Neutrophil (primary cell): ENCODE results near the gene TKFC.

ENCODE experiments used
- H3K27ac ChIP-seq: fragments of 200-600 bp; sonication (generic); 2 replicates; pipeline ENCODE4 v1.5.1; 2016; ENCODE audit warnings: mild to moderate bottlenecking, moderate library complexity
- H3K27me3 ChIP-seq: fragments of 200-600 bp; sonication (generic); 2 replicates; pipeline ENCODE4 v1.6.0; 2016; ENCODE audit warnings: mild to moderate bottlenecking
- H3K36me3 ChIP-seq: fragments of 200-600 bp; sonication (generic); 2 replicates; pipeline ENCODE4 v1.5.1; 2017
- H3K4me1 ChIP-seq, 2 experiments: fragments of 200-600 bp in 1 of 2; sonication (generic) in 1 of 2; 1 replicate in 1 of 2; 2 replicates in 1 of 2; pipeline versions ENCODE4 v1.5.1 to v1.6.1; 2013 to 2016; ENCODE audit warnings: low read depth in 1 of 2, low read length in 1 of 2, mild to moderate bottlenecking in 1 of 2, moderate library complexity in 1 of 2; ENCODE audit not compliant: control insufficient read depth in 1 of 2, insufficient read depth in 1 of 2
- H3K4me3 ChIP-seq, 2 experiments: fragments of 200-600 bp in 1 of 2; sonication (generic) in 1 of 2; 1 replicate in 1 of 2; 2 replicates in 1 of 2; pipeline ENCODE4 v1.5.1; 2013 to 2016; ENCODE audit warnings: low read depth in 1 of 2, low read length in 1 of 2, mild to moderate bottlenecking in 1 of 2, moderate library complexity in 1 of 2
- H3K9me3 ChIP-seq: fragments of 200-600 bp; sonication (generic); 2 replicates; pipeline ENCODE4 v1.5.1; 2016
- TF ChIP-seq, protein P1 (sequence below): fragments of 200-600 bp; sonication (generic); IDR thresholded peaks from 2 replicates; pipeline ENCODE4 v1.5.1; 2016; ENCODE audit warnings: antibody characterized with exemption

Gene TKFC

DNA sequence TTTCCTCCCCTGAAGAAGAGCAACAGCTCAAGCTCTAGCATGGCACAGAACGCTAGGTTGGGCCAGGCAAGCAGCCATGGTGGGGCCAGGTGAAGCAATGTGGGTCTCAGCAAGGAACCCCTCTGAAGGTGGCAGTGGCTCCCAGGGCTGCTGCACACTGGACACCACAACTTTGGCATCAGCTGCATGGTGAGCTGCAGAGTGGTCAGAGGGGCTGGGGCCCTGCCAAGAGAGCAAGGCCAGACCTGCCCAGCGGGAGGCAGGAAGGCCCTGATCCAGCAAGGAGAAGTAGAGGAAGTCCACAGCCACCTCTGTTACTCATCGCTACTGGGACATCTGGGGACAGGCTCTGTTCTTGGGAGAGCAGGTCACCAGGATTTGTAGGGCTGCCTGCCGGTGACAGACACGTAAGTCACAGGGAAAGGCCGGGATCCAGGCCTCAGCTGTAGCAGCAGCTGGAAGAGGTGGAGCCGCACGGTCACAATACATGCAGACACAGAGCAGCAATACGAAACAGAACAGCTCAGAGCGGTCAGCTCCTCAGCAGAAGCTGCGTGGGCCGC is 16.2 kb downstream of the TKFC start:
- Histone ChIP-seq H3K27ac (no peak overlapping the region), H3K9me3 (no peaks in the 10 kb centered on the region), H3K27me3 (no peaks in the 10 kb centered on the region), H3K4me3 (no peak overlapping the region), H3K36me3 (peaks cover 77% of the 10 kb centered on the region), H3K4me1 (peaks cover 4 to 7% of the 10 kb centered on the region in 2 experiments)
- TF ChIP-seq, protein P1, sequence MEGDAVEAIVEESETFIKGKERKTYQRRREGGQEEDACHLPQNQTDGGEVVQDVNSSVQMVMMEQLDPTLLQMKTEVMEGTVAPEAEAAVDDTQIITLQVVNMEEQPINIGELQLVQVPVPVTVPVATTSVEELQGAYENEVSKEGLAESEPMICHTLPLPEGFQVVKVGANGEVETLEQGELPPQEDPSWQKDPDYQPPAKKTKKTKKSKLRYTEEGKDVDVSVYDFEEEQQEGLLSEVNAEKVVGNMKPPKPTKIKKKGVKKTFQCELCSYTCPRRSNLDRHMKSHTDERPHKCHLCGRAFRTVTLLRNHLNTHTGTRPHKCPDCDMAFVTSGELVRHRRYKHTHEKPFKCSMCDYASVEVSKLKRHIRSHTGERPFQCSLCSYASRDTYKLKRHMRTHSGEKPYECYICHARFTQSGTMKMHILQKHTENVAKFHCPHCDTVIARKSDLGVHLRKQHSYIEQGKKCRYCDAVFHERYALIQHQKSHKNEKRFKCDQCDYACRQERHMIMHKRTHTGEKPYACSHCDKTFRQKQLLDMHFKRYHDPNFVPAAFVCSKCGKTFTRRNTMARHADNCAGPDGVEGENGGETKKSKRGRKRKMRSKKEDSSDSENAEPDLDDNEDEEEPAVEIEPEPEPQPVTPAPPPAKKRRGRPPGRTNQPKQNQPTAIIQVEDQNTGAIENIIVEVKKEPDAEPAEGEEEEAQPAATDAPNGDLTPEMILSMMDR: no peak

DNA sequence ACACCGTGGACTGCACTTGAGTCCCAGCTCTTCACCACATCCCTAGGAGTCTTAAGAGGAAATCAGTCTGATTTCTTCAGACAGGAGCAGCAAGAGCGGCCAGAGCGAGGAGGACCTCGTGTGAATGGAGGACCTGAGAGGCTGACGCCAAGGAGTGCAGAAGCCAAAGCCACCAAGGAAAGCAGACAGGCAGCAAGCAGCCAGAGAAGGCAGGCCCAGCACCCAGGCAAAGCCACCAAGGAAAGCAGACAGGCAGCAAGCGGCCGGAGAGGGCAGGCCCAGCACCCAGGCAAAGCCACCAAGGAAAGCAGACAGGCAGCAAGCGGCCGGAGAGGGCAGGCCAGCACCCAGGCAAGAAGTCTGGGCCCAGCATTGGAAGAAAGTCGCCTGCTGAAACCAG is 16.9 kb downstream of the TKFC start:
- H3K4me1 ChIP-seq: peaks cover 4 to 7% of the 10 kb centered on the region in 2 experiments
- H3K9me3 ChIP-seq: no peaks in the 10 kb centered on the region
- TF ChIP-seq, protein P1: no peak
- H3K36me3 ChIP-seq: peaks cover 71% of the 10 kb centered on the region
- H3K27me3 ChIP-seq: no peaks in the 10 kb centered on the region
- H3K27ac ChIP-seq: no peak overlapping the region
- no peak overlapping the region for H3K4me3 ChIP-seq

DNA sequence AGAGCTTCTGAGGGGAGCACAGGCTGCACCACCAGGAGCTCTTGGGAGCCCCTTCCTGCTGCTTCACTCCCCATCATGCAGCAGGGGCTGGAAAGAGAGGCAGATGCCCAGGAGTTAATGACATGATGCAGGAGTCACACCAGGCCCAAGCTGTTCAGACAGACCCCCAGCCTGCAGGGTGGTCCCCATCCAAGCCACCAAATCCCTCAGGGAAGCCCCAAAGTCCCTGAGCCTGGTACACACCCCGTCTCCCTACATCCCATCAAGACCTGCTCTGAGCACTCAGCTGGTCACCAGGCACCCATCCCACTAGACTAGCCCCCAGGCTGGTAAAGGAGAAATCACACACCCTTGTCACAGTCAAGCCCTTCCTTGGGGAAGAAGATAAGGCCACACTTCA is 17.3 kb downstream of the TKFC start:
- Histone ChIP-seq H3K27ac (no peak overlapping the region), H3K27me3 (no peaks in the 10 kb centered on the region), H3K9me3 (no peaks in the 10 kb centered on the region), H3K4me1 (peaks cover 4 to 7% of the 10 kb centered on the region in 2 experiments), H3K4me3 (no peak overlapping the region), H3K36me3 (peaks cover 68% of the 10 kb centered on the region)
- TF ChIP-seq, protein P1: no peak

DNA sequence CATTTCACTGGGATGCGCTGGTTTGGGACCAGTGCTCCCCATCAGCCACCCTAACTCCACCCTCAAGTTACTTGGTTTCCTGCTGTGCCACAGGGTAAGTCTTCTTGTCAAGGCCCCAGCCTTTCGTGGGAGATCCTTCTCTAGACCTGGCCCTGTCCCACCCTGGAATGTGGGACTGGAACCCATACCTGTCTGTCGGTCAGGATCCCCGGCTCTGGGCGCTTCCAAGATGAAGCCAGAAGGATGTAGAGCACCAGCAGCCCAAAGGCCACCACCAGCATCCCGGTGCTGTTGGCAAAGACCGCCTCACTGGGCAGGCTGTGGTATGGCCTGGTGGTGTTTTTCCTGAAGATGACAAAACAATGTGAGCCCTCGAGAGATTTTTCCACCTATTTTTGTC is 17.8 kb downstream of the TKFC start:
- TF ChIP-seq, protein P1: no peak
- Histone ChIP-seq H3K9me3 (no peaks in the 10 kb centered on the region), H3K4me1 (peaks cover 4 to 7% of the 10 kb centered on the region in 2 experiments), H3K4me3 (no peak overlapping the region), H3K36me3 (peaks cover 63% of the 10 kb centered on the region), H3K27ac (no peak overlapping the region), H3K27me3 (no peaks in the 10 kb centered on the region)

DNA sequence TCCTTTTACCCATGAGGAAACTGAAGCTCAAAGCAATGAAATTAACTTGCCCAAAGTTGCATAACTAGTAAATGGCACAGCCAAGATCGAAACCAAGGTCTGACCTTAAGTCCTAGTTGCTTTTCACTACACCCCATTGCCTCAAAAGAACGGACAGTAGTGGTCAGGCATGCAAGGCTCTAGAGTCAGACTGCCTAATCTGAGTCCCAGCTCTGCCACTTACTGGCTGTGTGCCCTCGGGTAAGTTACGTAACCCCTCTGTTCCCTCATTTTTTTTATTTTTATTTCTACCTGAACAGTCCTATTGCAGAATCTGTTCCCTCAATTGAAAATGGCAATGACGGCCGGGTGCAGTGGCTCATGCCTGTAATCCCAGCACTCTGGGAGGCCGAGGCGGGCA is 19.0 kb downstream of the TKFC start:
- TF ChIP-seq, protein P1: no peak
- peaks cover 51% of the 10 kb centered on the region for H3K36me3 ChIP-seq

More for the DNA sequence above, 19.0 kb downstream of the TKFC start:
- H3K27ac ChIP-seq: no peak overlapping the region
- no peaks in the 10 kb centered on the region for H3K9me3 ChIP-seq
- H3K27me3 ChIP-seq: no peaks in the 10 kb centered on the region
- H3K4me1 ChIP-seq: peaks cover 11 to 14% of the 10 kb centered on the region in 2 experiments
- no peak overlapping the region for H3K4me3 ChIP-seq
